ENCODE data around the gene ATP5F1D.

ATP5F1D gene

DNA sequence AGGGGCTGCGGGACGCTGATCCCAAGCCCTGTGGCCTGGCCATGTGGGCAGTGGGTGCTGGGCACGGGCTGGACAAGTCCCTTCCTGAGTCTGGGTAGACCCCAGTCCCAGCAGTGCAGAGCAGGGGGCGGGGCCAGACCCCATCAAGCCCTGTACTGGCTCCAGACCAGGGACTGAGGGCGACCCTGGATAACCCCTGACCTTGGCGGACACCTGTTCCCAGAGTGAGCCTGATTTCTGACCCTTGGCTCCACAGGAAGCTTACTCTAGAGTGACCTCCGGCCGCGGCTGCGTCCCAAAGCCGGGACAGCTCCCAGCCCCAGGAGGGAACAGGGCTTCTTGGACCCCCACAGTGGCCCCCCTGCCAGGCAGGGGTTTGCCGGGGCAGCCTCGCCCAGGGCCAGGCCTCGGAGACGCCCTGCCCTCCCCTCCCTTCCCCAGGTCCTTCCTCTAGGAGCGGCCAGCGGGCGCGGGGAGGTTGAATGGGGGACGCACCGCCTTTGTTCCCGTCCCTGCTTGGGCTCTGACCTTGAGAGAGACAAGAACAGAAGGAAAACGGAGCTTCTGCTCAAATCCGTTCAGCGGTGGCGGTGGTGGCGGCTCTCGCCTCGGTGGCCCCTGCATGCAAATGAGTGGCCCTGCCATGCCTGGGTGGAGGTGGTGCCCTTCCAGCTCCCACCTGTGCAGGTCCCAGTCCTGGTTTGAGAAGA, 41.8 kb downstream of the ATP5F1D start:
- no peak for DNase-seq (ENCODE audit: low read depth)

DNA sequence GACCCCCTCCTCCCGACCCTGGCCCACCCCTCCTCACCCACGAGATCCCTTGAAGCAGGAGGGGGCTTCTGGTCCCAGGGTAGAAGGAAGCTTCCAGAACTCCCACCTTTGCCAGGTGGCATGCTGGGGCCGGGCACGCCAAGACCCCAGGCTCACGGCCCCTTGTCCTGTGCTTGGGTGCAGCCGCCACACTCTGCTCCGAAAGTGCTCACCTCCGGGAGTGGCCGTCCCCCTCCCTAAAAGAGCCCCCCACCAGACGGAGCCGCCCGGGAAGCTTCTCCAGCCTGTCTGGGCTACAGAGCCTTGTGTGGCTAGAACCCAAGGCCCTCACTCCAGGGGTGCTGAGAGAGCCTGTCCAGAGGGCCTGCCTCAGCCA, 42.4 kb downstream of the ATP5F1D start:
- DNase-seq (ENCODE audit: low read depth) = no peak

DNA sequence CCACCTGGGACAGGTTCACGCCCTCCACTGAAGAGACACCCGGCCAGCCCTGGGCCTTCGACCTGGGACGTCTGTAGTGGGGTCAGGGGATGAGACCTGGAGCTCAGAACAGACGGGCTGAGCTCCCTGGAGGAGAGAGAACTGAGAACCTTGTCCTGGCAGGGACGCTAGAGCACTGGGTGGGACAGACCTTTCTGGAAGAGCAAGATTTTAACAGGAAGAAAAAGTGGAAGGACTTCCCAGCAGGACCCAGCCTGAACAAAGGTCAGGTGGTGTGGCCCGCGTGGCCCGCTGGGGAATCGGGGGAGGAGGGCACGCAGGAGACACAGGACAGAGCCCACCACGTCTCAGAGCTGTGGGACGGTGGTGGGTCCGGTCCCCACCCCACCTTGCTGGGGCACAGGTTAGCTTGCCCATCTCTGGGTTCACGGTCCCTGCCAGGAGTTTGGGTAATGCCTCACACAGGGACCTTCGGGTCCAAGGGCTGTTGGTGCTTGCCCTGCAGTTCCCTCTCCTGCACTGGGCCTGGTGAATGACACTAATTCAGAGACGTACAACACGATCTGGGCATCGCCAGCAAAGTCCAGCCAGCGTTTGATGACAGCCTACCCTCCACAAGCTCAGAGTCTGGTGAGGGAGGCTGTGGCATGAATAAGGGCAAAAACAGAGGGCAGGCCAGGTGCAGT, 42.9 kb downstream of the ATP5F1D start:
- no peak for DNase-seq (ENCODE audit: low read depth)

DNA sequence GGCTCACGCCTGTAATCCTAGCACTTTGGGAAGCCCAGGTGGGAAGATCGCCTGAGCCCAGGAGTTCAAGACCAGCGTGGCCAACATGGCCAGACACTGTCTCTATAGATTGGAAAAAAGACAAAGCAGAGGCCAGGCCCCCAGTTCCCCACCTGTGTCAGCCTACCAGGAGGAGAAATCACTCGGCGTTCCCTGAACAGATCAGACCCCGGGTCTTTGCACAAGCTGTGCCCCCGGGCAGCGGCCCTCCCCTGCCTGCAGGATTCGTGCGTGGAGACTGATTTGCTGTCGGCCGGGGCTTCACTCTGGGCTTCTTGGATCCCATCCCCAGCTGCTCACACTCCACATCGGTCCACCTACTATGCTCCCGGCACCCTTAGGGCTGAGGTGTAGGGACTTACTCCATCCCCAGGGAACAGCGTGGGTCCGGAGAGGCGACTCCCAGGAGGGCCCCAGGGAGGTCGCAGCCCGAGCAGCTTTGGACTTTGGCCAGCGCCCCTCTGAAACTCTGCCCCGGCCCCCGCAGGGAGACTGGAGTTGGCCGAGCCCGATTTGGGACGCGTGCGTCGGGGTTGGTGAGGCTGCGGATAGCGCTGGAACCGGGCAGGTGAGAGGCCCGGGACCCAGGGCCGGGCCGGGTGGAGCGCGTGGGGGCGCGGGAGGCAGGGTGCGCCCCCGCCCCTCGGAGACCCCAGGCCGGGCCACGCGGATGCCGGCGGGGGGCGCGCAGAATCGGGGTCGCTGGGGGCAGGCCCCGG, 43.6 kb downstream of the ATP5F1D start:
- DNase-seq (ENCODE audit: low read depth) = no peak

DNA sequence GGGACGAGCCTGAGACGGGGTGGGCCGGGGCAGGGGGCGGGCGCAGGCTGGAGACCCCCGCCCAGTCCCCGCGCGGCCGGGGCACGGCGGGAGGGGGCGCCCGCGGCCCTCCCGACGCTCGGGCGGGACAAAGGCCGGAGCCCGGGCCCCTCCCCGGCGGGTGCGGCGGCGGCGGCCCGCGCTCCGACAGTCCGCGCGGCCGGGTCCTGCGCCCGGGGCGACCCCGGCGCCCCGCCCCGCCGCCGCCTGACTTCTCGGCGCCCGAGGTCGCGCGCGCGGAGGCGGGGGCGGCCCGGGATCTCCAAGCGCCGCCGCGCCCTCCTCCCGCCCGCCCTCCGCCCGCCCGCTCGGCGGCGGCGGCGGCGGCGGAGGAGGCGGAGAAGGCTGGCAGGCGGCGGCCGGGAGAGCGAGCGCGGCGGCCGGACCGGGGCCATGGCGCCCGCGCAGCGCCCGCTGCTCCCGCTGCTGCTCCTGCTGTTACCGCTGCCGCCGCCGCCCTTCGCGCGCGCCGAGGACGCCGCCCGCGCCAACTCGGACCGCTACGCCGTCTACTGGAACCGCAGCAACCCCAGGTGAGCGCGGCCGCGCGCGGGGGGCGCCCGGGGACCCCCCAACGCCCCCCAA, 44.3 kb downstream of the ATP5F1D start, which contains the start of gene EFNA2:
Gene EFNA2, plus strand, starts transcription at position 137 of the 624 bp plus-strand sequence. Its CDS starts 296 bp downstream, at position 433.
- no peak for DNase-seq (ENCODE audit: low read depth)

DNA sequence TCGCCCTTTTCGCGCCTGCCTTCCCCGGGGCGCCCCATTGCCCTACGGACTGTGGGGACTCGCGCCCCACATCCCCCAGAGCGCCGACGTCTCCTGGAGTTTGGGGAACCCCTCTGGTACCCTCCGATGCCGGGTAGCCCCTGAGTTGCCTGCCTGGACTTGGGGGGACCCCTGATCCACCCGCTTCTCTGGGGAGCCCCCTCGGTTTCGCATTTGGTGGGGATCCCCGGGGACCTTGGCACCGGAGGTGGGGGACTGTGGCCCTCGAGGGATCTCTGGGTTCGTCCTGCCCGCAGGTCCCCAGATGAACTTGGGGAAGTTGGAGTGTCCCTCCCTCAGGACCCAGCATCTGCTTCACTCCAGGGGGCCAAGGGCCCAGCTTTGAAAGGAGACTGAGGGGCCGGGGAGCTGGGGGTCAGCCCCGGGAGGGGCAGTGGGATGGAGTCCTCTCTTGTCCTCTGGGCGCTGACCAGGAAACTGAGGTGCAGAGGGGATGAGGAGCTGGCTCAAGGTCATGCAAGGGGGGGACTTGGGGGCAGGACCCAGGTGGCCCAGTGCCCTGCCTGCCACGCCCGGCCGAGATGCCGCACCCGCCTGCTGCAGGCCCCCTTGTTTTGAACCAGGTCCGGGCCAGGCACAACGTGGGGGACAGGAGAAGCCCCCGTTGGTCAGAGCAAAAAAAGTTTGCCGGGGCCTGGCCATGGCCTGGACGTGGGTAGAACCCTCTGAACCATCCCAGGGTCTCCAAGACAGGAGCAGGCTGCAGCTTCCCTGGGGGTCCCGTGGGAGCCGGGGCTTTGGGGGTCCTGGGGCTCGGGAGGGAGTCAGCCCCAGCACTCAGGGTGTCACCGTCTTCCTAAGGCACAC, 45.2 kb downstream of the ATP5F1D start:
- no peak for DNase-seq (ENCODE audit: low read depth)

DNA sequence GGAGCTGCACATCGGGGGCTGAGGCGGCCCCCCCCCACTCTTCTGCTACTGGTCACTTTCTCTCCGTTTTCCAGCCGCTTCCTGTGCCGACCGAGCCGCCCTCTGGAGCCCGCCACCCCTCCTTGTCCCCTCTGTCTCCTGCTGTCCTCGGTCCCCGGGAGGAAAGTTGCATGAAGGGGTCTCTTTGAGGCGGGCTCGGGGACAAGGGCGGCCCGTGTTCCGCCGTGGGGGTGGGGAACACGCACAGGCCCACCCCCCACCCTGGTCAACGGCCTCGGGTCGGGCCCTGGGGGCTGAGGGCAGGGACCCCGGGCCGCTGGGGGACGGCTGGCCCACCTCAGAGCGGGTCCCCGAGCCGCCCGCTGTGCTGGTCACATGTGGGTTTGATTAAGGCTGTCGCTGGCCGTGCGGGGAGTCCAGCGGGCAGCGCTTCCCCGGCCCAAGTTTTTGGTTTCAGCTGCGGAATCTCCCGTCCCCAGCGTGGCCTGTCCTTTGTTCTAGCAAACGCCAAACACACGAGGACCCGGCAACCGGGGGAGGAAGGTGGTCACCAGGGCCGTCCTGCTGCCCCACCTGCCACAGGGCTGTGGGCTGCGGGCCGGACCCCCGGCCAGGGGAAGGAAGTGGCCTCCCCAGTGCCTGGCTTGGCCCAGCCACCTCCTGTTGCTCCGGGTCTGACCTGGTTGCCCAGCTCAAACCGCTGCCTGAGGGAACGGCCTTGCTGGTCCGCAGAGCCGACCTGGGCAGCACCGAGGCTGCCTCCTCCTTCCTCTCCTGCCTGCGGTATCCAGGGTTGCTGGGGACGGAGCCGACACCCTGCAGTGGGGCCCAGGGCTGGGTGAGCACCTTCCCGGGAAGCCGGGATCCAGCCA, 46.0 kb downstream of the ATP5F1D start:
- no peak for DNase-seq (ENCODE audit: low read depth)

DNA sequence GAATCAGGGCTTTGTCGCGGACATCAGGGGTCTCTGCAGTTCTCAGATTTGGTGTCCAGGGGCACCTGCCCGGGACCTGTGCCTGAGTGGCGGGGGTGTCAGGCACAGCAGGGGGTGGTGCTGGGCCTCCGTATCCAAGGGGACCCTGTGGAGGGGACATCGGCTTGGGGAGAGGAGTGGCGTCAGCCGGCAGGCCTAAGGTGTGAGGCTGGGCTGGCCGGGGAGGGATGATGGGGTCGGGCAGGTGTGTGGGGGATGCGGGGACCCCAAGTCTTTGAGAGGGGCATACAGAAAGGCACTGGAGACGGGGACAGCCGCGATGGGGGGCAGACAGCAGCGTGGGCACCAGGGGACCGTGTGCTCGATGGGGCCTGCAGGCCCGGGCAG, 46.7 kb downstream of the ATP5F1D start:
- DNase-seq (ENCODE audit: low read depth) = no peak

DNA sequence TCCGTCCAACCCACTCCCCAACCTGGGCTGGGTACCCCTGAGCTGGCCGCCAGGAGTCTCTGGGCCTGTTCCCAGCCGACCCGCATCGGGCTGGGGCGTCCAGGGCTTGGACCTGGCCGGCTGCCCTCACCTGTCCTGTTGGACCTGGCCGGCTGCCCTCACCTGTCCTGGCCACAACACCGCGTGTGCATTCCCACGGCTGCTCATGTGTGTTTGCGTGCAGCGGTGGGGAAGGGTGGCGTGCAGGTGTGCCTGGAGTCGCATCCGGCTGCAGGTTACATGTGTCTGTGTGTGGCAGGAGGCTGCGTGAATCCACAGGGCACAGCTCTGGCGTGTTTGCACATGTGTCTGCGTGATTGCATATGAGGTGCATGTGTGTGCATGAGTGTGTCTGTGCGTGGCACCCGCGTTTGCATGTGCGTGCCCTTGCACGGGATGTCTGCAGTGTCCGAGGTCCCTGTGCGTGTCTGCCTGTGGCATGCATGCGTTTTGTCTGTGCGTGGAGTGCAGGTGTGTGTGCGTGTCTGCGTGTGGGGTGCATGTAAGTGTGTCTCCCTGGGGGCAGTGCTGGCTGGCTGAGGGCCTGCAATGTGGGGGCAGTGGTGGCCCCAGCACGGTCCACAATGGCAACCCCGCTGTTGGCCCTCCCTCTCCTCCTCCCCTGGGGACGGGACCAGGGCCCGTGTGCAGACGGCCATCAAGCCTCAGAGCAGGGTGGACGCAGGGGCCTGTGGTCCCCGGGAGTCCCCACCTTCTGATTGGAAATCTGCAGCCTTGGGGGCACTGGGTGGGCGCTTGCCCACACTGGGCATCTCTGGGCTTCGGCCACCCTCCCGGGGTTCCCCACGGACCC, 47.5 kb downstream of the ATP5F1D start:
- DNase-seq (ENCODE audit: low read depth) = no peak

DNA sequence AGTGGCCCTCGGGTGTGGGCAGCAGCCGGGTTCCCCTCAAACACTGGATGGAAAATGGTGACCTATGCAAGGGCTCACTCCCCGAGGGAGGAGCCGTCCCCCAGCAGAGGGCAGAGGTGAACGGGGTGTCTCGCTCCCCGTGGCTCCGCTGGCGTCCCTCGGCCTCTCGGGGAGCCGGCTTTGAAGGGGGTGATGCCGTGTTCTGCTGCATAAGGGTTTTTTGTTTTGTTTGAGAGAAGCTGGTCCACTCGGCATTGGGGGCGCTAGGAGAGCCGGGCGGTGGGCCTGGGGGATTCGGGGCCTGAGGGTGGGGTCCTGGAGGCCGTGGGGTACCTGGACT, 48.1 kb downstream of the ATP5F1D start:
- no peak for DNase-seq (ENCODE audit: low read depth)

DNA sequence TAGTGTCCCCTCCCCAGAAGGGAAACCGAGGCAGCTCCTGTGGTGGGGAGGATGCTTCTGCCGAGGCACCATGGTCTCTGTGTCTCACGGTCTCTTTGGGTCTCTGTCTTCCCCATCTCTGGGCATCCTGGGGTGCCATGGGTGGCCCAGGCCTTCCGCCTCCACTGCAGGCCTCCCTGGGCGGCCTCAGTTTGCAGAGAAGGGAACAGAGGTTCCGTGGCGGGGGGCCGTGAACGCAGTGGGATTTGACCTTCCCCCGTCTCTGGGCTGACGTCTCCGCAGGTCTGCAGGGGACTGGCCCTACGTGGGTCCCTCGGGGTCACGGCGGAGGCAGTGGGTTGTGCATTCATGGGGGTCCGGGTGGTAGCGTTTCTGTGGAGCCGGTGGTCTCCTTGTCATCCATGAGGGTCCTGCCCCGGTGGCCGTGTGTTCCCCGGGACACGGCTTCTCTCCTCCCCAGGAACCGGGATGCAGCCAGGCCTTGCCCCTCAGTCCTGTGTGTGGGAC, 48.7 kb downstream of the ATP5F1D start:
- DNase-seq (ENCODE audit: low read depth) = no peak

DNA sequence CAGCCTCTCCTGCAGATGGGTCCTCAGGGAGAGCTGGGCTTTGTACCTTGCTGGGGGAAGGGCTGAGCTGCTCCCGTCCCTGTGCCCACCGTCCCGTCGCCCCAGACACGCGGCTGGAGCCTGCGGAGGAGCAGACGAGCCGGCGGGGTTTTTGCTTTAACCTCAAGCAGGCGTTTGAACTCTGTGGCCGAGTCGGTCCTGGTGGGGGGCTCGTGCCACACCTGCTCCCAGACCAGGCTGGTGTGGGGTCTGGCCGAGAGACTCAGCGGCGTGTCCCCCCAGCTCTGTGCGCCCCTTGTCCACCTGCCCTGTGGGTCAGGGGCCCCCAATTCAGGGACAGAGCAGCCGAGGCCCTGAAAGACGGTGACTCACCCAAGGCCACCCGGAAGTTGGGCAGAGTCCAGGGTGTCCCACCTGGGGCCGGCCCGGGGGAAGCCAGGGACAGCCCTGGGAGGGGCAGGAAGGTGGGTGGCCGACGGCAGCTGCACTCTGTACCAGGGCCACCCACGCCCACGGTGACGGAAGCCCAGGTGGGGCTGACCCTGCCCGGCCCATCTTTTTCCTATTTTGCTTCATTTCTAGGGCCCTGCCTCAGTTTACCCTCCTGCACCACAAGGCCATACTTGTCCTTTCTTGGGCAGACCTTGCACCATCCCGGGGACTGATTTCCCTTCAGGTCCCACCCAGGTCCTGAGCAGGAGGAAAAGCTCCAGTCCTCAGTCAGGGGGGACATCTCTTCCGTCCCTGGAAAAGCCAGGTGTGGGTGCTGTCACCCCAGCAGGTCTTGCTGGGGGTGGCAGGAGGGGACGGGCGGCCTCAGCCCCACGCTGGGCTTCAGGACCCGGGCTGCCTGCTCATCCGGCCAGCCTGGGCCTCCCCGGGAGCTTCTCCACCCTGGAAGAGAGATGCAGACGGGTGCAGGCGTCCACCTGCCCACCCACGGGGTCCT, 49.4 kb downstream of the ATP5F1D start:
- DNase-seq (ENCODE audit: low read depth) = no peak

DNA sequence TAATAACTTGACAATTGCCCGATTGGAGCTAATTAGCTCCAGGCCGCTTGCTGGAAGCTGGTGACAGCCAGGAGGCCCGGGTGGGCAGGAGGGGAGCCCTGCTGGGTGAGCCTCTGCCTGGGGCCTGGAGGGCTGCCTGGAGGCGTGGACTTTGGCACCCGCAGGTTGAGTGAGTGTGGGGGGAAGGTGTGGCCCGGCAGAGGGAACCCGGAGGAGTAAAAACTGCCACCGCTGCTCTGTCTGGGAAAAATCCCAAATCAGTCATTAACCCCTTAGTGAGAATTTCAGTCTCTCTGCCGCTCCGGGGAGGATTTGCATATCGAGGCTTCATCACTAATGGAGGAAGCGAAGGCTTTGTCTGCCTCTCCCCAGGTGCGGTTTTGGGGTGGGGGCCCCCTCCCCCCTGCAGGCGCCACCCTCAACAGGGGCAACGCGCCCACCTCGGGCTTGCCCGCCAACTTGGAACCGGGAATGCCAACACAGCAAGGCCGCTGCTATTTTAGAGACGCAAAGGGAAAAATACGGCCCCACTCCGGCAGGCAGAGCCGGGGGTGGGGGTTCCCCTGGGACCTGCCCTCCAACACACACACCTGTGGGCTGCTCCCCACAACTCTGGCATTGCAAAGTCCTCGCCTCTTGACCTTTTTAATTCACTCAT, 50.3 kb downstream of the ATP5F1D start:
- no peak for DNase-seq (ENCODE audit: low read depth)

DNA sequence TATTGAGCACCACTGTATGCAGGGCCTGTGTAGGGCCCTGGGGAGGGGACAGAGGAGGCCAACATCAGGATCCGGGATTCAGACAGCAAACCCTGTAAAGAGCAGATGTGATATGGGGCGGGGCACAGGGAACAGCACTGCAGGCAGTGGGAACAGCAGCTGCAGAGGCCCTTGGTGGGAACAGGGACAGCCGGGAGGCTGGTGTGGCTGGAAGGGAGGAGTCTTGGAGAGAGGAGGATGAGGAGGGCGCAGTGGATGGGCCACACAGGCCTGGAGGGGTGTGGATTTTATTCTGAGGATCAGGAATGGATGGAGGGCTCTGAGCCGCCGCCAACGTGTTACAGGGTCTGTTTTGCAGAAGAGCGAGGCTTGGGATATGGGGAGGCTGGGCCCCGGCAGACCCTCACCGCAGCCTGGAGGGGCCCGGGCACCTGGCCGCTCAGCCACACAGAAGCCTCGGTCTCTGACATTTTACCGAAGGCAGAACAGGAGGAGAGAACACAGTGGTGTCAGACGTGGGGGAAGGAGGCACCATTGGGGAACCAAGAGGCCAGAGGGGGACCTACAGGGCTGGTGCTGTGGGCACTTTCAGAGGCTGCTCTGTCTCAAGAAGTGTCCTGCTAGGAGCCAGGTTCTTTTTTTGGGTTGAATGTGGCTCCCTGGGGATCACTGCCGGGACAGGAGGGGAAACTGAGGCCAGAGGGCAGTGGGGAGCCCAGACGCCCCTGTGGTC, 51.0 kb downstream of the ATP5F1D start:
- DNase-seq (ENCODE audit: low read depth) = no peak

DNA sequence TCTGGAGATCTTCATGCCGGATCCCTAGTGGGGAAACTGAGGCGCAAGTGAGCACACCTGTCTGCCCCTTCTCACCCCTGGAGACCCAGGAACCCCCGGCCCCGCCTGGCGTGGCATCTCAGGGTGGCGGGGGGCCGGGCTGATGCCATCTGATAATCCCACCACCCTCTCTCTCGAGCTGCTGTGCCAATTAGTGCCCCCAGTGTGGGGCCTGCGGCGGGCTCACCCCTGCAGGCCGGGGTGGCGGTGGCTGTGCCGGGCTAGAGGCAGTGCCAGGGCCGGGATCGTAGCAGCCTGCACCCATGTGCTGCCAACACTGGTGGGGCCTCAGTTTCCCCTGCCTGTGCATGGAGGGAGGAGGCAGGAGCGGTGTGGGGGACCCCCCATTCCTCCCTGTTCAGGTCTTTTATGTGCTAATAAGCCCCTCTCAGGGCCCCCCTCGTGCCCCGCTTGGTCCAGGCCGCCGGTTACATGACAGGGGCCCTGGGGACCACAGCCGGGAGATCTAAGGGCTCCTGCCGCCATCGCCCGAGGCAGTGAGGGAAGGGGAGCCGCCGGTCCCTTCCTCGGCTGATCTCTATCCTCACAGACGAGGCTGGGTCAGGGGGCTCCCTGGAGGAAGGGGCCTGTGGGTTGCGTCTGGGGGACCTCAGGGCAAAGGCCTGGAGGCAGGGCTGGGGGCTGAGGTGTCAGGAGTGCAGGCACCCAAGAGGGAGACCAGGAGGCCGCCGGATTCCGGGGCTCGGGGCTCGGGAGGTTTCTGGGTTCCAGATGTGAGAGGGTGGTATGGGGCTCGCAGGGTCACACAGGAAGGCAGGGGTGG, 52.4 kb downstream of the ATP5F1D start:
- DNase-seq (ENCODE audit: low read depth) = no peak

All from T-helper 22 cell (primary cell).